Frontal cortex (tissue), 4 donors: ENCODE measurements around the gene USP16. TPM values are rescaled to one million over a fixed set of nuclear protein-coding genes. Genes with fewer than 3 reads are reported as not detected.
"Not testable (repeated sequence)": the region's sequence is repeated elsewhere in the genome, so short reads cannot be mapped to it uniquely, and the experiment has no call there.

Source experiments
- DNase-seq, 2 donors: peaks; one replicate each; pipeline ENCODE4 v3.0.0; 2012; ENCODE audit warnings: low spot score in 2 of 2
- FAIRE-seq: peaks from 2 replicates; lab custom pipeline; 2012; peaks lifted over from hg19 to GRCh38; lab: Jason Lieb, UNC
- total RNA-seq: library from RNA; depleted of rRNA; stranded (reverse); fragments of >200 nt; gene quantifications from one replicate; pipeline ENCODE4 v1.2.3, GENCODE V29; 2014
- donor health status: control.
- donor health status: control.
- donor health status: control.

The USP16 gene
- total RNA-seq = 34.6 TPM

DNA sequence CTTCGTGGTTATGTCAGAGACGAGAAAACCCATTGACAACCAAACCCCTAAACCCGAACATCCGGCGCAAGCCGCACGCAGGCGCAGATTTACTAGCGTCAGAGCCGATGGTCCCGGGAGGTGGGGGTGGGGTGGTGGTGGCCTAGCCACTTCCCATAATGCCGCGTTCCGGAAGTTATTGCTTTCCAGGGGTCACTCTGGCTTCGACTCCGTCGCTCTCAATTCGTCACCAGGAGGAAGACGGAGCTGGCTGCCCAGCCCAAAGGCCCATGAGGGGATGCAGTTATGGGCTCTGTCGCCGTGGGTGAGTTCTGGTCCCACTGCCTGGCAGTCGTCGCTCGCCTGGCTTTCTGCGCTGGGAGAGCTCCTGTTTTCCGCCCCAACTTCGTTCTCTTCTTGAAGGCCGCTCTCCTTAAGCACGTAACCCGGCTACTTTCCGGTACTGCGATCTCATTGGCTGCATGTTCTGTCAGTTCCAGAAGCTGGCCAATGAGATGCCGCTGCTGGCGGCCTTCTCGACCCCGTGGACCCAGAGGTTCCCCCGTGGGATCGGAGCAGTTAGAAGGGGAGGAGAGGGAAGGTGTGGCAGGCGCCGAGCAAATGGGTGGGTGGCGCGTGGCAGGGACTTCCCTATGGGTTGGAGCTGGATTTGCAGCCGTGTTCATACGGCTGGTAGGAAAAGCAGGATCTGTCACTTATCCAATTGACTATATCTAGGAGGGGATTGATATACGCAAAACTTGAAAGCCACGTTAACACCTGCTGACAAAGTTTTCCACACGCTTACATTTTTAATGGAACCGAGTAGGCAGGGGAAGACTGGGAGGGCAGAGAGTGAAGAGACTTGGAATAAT, at the start of gene USP16:
TSS of gene USP16 (plus strand) at position 195 of the 854 bp plus-strand sequence. CDS start 3,246 bp downstream, outside the sequence.
- no peak for FAIRE-seq

DNA sequence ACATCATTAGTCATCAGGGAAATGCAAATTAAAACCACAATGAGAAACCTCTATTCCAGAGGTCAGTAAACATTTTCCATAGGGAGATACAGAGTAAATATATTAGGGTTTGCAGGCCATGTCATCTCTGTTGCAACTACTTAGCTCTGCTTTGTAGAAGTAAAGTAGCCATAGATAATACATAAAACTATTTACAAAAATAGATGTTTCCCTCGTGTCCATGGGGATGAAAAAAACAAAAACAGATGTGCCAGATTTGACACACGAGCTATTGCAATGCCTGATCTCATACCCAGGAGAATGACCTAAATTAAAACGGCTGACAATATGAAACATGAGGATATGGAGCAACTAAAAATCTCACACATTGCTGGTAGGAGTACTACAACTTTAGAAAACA, 49.1 kb upstream of the USP16 start:
- no peak for DNase-seq
- no peak for FAIRE-seq

More for the DNA sequence above, at the start of gene USP16:
- peak; percentile 83 to 91 for DNase-seq

DNA sequence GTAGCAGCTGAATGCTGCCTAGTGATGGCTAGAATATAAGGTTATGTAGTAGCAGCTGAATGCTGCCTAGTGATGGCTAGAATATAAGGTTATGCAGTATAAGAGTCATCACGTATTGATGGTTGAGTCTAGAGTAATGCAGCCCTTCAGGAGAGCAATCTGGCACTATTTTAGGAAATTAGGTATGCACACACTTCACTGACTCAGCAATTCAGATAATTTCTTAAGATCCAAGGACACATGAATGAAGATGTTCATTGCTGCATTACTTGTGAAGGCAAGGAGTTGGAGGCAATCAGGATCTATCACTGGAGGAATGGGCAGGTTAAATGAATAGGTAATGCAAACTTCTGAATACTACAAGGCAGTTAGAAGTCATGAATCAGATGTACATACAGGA, 45.4 kb upstream of the USP16 start:
- DNase-seq = no peak
- FAIRE-seq = no peak

DNA sequence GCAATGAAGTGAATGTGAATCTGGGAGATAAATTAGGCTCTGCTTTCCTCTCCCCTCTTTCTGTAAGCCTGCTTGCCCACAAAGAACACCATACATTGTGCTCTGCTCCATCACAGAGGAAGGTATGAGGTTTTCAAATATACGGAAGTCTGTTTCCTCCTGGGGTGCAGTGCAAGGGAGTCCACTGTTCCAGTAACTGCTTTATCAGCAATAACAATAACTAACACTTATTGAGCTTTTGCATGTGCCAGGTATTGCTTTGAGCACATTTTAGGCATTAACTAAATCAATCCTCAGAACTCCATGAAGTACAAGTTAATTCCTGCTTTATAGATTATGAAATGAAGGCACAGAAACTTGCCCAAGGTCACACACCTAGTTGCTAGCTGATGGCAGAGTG, 41.8 kb upstream of the USP16 start:
- DNase-seq (no peak), FAIRE-seq (no peak)

DNA sequence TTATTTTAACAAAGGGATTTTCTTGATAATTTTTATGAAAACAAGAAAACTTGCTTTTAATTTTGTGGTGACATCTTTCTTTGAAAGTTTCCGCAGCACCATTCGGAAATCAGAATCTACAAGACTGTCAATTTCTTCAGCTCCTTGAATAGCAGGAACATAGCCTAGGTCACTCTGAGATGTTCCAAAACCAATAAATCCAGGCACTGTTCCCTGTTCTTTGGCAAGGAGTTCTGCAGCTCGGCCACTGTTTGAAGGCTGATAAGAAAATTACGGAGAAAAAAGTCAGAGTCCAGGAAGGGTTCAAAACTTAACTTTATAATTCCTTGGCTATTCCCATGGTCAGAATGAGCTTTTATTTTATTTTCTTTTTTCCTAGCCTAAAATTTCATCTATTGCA, 37.8 kb upstream of the USP16 start:
- FAIRE-seq (no peak), DNase-seq (no peak)

DNA sequence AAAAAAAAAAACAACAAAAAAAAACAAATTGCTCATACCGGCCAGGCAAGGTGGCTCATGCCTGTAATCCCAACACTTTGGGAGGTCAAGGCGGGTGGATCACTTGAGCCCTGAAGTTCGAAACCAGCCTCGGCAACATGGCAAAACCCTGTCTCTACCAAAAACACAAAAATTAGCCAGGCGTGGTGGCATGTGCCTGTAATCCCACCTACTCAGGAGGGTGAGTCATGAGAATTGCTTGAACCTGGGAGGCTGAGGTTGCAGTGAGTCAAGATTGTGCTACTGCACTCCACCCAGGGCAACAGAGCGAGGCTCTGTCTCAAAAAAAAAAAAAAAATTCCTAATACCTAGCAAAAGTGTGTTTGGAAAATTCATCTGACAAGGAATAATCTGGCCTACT, 36.3 kb upstream of the USP16 start:
- FAIRE-seq, DNase-seq: not testable (repeated sequence)

DNA sequence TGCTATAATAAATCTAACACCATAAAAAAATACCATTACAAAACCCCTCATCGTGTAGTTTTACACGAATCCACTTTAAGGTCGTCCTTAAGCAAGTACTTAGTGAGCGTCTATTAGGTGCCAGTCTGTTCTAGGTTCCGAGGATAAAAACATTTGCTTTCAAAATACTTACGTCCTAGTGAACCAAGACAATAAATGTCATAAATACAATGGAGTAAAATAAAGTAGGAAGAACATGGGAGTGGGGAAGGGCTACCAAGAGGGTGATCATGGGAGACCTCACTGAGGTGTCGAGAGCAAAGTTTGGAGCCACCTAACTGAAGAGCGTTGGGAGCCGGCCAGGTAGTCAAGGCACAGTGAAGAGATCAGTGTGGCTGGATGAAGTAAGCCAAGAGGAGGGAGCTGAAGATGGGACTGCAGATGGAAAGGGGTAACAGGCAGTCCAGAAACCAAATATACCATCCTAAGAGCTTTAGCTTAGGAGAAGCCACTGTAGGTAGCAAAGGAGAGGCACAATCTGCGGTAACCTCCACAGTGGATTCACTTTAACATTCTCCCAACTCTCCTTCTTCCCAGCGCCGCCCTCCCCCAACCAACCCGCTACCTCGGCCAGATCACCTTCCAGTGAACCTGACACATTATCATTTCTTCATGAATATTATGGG, 32.5 kb upstream of the USP16 start:
- DNase-seq = no peak

DNA sequence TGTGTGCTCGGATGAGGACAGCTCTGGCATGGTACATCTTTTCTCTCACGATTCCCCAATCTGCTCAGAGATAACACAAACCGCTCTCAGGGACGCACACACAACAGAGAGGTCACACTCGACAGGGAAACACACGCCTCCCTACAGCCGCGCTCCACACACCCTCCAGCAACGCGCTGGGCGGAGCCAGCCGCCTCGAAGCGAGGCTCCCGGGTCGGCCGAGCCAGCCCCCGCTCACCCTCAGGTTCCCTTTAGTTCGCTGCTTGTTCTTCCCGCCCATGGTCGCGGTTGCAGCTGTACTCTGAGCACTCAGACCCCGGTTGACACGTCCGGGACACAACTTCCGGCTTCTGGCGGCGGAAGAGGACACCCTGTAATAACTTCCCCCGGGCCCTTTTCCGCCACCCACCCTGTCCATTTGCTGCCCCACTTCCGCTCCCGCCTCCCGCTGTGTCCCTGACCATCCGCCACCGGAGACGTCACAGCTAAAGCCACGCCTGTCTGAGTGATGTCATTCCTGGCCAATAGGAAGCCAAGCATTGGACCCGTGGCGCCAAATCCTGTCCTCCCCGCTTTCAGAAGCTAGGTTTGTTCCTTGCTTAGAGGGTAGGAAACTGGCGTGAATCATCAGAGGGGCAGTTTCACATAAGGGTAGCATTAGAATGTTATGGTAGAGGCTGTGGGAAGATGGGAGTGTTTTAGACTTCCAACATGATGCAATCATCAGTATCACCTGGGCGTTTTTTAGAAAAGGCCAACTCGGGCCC, 31.8 kb upstream of the USP16 start, which contains the start of gene LTN1:
TSS of gene LTN1 (minus strand) at position 352 of the 767 bp plus-strand sequence. CDS start at position 280, 72 bp downstream.
- DNase-seq = peak; percentile 95

More for the DNA sequence above, 32.5 kb upstream of the USP16 start:
- no peak for FAIRE-seq

DNA sequence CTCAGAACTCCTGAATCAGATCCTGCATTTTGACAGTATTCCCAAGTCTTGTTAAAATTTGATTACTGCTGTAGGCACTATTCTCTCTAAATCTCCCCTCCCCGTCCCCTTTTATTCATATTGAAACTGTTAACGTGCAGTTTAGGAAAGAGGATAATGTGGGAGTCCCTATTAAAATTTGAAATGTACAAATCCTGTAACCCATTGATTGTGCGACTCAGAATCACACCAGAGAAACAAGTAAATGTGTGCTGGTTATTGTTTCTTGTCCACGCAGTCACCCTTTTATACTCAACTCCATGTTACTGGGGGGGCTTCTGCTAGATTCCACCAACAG, 31.2 kb upstream of the USP16 start:
- DNase-seq = no peak
- FAIRE-seq = no peak

More for the DNA sequence above, 31.8 kb upstream of the USP16 start, which contains the start of gene LTN1:
- peak; percentile 84 for FAIRE-seq

DNA sequence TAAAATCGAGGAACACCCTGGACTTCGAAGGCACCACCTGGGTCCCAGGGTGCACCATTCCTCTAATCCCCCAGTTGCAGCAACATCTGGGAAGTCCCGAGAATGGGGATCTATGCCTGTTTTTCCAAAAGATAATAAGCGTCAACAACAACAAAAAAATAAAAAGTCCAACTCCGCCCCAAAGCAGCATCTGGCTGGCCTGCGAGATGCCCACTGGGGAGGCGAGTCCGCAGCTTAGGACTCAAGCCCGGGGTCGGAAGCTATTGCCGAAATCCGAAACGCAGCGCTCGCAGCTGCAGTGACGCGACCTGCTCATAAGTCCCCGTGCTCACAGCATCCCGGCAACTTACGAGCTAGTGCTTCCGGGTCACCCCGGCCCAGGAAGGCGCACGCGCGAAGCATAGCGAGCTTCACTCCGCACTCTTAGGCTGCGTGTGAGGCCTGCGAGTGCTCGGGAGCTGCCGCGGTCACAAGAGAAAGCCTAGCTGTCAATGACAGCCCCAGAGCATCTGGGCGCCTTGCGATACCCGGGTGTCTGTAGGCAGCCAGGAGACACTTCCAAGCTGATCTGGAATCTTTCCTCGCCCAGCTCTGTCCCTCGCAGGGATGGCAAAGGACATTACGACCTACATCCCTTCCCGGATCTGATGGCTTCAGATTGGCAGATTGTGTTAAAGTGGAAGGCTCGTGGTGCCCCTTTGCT, 21.9 kb upstream of the USP16 start:
- FAIRE-seq (no peak), DNase-seq (peak; percentile 89 to 90)

DNA sequence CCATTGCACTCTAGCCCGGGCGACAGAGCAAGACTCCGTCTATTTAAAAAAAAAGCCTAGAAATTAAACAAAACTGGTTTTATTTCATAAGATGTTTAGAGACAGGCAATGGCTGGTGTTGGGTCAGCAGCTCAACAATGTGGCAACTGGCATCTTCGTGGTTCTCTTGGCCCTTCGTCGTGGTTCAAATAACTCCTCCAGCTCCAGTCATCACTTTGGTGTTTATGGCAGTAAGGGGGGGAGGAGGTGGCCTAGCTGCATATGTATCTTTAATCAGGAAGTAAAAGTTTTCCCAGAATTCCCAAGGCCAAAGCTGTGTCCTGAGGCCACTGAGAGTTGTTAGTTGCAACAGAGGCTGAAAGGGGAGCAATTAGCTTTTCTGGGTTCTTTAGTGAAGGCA, 18.8 kb upstream of the USP16 start:
- DNase-seq (no peak), FAIRE-seq (no peak)

DNA sequence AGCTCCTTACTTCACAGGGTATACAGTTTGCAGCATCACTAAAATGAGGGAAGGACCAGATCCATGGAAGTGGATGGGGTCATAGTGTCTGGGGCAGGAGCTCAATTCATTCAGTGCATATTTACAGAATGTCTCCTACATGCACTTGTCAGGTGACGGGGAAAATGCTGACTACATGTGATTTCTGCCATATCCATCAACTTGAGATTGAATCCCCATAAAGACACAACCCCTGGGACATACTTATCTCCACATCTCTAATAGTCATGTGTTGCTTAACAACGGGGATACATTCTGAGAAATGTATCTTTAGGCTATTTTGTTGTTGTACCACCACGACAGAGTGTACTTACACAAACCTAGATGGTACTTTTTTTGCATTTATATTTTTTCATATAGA, 17.3 kb upstream of the USP16 start:
- no peak for FAIRE-seq

DNA sequence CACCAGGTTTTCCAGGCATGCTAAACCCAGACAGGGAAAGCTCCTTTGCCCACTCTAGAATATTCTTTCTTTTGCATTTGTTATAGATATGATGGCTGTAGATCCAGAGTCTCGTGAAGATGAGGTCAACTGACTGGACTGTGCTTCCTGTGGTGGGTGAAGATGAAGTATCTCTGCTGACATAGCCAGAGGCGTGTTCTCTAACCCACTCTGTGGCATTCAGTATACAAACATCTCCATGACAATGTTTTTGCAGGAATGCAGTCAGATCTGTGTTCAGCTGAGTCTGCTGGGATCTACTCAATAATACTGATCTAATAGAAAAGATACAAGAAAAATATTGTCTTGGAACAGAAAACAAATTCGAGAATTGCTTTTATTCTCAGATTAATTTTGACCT, 16.7 kb upstream of the USP16 start:
- DNase-seq = no peak
- FAIRE-seq = no peak

More for the DNA sequence above, 17.3 kb upstream of the USP16 start:
- no peak for DNase-seq

DNA sequence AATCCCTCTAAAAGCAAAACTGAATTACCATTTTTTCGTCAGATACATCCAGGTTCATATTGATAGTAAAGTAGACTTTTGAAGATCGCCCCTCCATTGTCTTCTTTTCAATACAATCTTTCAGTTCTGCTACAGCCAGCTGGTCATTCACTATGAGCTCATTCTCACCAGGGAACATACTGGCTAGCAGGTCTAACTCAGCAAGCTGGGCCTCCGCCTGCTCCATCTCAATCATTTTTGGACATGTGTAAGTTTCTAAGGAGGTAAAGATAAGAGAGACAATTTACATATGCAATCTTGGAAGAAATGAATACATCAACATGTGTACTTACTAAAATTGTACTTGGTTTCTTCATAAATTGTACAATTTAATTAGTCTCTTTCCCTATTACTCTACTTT, 16.1 kb upstream of the USP16 start:
- FAIRE-seq (no peak), DNase-seq (no peak)

DNA sequence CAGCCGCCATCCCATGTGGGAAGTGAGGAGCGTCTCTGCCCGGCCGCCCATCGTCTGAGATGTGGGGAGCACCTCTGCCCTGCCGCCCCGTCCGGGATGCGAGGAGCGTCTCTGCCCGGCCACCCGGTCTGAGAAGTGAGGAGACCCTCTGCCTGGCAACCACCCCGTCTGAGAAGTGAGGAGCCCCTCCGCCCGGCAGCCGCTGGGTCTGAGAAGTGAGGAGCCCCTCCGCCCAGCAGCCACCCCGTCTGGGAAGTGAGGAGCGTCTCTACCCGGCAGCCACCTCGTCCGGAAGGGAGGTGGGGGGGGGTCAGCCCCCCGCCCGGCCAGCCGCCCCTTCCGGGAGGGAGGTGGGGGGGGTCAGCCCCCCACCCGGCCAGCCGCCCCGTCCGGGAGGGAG, 13.2 kb upstream of the USP16 start:
- not testable (repeated sequence) for FAIRE-seq

DNA sequence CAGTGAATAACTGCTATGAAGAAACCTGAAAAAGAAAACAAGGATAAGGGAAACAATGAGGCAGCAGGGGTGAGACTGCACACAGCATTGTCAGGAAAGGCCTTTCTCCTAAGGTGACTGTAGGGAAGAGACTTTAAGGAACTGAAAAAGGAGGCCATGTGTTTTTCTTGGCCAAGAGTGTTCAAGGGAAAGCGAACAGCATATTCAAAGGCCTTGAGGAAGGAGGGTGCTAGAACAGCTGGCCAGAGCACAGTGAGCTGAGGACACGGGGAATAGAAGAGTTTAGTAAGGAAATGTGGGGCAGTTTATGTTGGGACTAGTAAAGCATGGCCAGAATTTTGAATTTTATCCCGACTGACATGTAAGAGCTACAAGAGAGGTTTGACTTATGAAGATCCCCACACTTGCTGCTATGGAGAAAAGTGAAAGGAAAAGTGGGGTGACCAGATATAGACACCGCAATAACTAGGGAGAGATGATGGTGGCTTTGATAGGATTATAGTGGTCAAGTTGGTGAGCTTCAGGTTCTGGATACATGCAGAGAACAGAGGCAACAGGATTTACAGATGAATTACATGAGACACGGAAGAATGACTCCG, 6.7 kb upstream of the USP16 start:
- FAIRE-seq = no peak
- no peak for DNase-seq

More for the DNA sequence above, 13.2 kb upstream of the USP16 start:
- DNase-seq = not testable (repeated sequence)

DNA sequence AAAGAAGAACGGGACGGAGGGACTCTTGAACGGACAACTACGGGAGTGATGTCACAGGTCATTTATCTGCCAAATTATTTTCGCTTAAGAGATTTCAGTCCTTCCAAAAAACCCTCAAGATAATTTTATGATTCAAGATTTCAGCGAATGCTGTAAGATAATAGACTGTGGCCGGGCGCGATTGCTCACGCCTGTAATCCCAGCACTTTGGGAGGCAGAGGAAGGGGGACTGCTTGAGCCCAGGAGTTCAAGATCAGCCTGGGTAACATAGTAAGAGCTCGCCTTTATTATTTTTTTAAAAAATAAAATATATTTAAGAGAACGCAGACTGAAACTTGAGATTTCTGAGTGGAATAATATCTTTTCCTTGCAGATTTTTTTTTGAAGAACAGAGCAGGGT, 5.9 kb upstream of the USP16 start:
- no peak for DNase-seq
- FAIRE-seq = no peak

DNA sequence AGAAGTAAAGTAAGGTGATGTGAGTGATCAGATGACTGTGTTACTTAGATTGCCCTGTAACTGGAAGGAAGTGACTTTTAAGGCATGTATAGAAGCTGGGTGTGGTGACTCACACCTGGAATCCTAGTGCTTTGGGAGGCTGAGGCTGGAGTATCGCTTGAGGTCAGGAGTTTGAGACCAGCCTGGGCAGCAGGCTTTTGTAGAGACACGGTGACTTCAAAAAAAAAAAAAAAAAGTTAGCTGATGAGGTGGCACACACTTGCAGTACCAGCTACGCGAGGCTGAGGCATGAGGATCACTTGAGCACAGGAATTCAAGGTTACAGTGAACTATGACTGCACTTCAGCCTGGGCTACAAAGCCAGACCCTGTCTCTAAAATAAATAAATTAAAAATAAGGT, 2.3 kb upstream of the USP16 start:
- no peak for FAIRE-seq
- DNase-seq = no peak

DNA sequence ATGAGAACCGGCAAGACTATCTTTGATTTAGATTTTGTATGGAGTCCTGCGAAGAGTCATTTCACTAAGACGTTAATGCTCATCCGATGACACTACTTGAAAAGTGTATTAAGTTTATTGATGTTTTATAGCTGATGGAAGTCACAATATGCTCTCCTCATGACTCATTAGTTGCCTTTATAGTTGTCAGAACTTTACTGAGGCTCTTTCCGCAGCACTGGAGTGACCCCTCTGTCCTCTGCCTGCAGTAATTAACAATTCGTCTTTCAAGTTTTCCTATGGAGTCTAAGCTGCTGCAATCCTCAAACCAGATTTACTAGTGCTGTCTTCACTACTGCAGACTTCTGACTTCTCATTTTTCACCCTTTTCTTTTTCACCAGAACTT, 853 bp downstream of the USP16 start:
- FAIRE-seq = no peak
- peak in 1 of 2 donors; percentile 15 for DNase-seq
